H1 (cell line): ENCODE results near the gene NTN5. TPM values are rescaled to one million over a fixed set of nuclear protein-coding genes. Genes with fewer than 3 reads are reported as not detected.

Source experiments
- ATF3 ChIP-seq: IDR thresholded peaks from 2 replicates; pipeline ENCODE4 v1.6.1; 2011; ENCODE audit warnings: low read depth, mild to moderate bottlenecking, low read length; ENCODE audit not compliant: insufficient read depth
- BACH1 ChIP-seq: IDR thresholded peaks from 2 replicates; pipeline ENCODE4 v1.6.1; 2012; ENCODE audit warnings: low read length, improper control_type of control experiment
- BCL11A ChIP-seq, 2 experiments: IDR thresholded peaks; one replicate each; pipeline ENCODE4 v1.6.1; 2011; ENCODE audit warnings: low read depth in 2 of 2, low read length in 2 of 2, mild to moderate bottlenecking in 2 of 2
- BRCA1 ChIP-seq: IDR thresholded peaks from 2 replicates; pipeline ENCODE4 v1.6.1; 2012; ENCODE audit warnings: low read depth, low read length, improper control_type of control experiment
- CHD1 ChIP-seq: IDR thresholded peaks from 2 replicates; pipeline ENCODE4 v1.6.1; 2012; ENCODE audit warnings: low read depth, low read length, improper control_type of control experiment
- CREB1 ChIP-seq: IDR thresholded peaks from 2 replicates; pipeline ENCODE4 v1.6.1; 2012; ENCODE audit warnings: inconsistent platforms
- E2F6 ChIP-seq: IDR thresholded peaks from 2 replicates; pipeline ENCODE4 v1.6.1; 2012; ENCODE audit warnings: inconsistent platforms
- GTF2F1 ChIP-seq: IDR thresholded peaks from 2 replicates; pipeline ENCODE4 v1.6.1; 2012; ENCODE audit warnings: low read depth, low read length, improper control_type of control experiment, borderline replicate concordance
- HDAC2 ChIP-seq, 2 experiments: fragments of 300-600 bp in 1 of 2; sonication (generic) in 1 of 2; IDR thresholded peaks; 2 replicates each; pipeline ENCODE4 v1.6.1; 2011 to 2012; ENCODE audit warnings: low read depth in 2 of 2, low read length in 2 of 2, mild to moderate bottlenecking in 2 of 2, moderate library complexity in 2 of 2, borderline replicate concordance in 1 of 2, inconsistent platforms in 1 of 2
- JUN ChIP-seq: IDR thresholded peaks from 2 replicates; pipeline ENCODE4 v1.6.1; 2011; ENCODE audit warnings: low read depth, mild to moderate bottlenecking, improper control_type of control experiment, low read length
- KDM4A ChIP-seq: IDR thresholded peaks from one replicate; pipeline ENCODE4 v1.7.1; 2012; ENCODE audit warnings: low read depth, mild to moderate bottlenecking, moderate library complexity, low read length, inconsistent platforms; ENCODE audit not compliant: severe bottlenecking
- KDM5A ChIP-seq: fragments of 200-600 bp; IDR thresholded peaks from 2 replicates; pipeline ENCODE4 v1.7.1; 2012; ENCODE audit warnings: mild to moderate bottlenecking, low read length, inconsistent platforms, mixed read lengths
- MAX ChIP-seq: IDR thresholded peaks from 2 replicates; pipeline ENCODE4 v1.6.1; 2012; ENCODE audit warnings: inconsistent platforms
- NANOG ChIP-seq: IDR thresholded peaks from 2 replicates; pipeline ENCODE4 v1.6.1; 2011; ENCODE audit warnings: low read length, low read depth, mild to moderate bottlenecking, inconsistent platforms; ENCODE audit not compliant: insufficient read depth, poor library complexity, severe bottlenecking
- NRF1 ChIP-seq: IDR thresholded peaks from 2 replicates; pipeline ENCODE4 v1.6.1; 2011; ENCODE audit warnings: mild to moderate bottlenecking, low read depth, low read length, improper control_type of control experiment
- POLR2AphosphoS5 ChIP-seq: IDR thresholded peaks from 2 replicates; pipeline ENCODE4 v1.6.1; 2011; ENCODE audit warnings: low read depth, low read length
- SIRT6 ChIP-seq: IDR thresholded peaks from one replicate; pipeline ENCODE4 v1.7.1; 2012; ENCODE audit warnings: low read length, inconsistent platforms
- SUZ12 ChIP-seq: fragments of 200-600 bp; sonication (generic); IDR thresholded peaks from 2 replicates; pipeline ENCODE4 v1.6.1; 2012; ENCODE audit warnings: mild to moderate bottlenecking, inconsistent platforms, low read length, moderate library complexity, mixed read lengths
- TBP ChIP-seq: IDR thresholded peaks from 2 replicates; pipeline ENCODE4 v1.6.1; 2011; ENCODE audit warnings: low read depth, low read length, improper control_type of control experiment
- TCF12 ChIP-seq: IDR thresholded peaks from 2 replicates; pipeline ENCODE4 v1.6.1; 2011; ENCODE audit warnings: low read depth, mild to moderate bottlenecking, low read length
- USF2 ChIP-seq: IDR thresholded peaks from 2 replicates; pipeline ENCODE4 v1.6.1; 2011; ENCODE audit warnings: low read length, improper control_type of control experiment
- YY1 ChIP-seq: IDR thresholded peaks from 2 replicates; pipeline ENCODE4 v1.6.1; 2011; ENCODE audit warnings: low read depth, mild to moderate bottlenecking, low read length
- polyA plus RNA-seq, 7 experiments: library from polyadenylated mRNA; depleted of rRNA in 3 of 7; stranded (reverse) in 5 of 7; unstranded in 2 of 7; fragments of >200 nt in 5 of 7; fragments of 200-250 nt in 2 of 7; gene quantifications; 1 replicate in 5 of 7; 2 replicates in 1 of 7; 4 replicates in 1 of 7; pipeline versions ENCODE4 v1.2.1 to v1.2.3, GENCODE V29; 2011 to 2013; ENCODE audit warnings: missing spikeins in 2 of 7, mixed read lengths in 2 of 7
- total RNA-seq: library from RNA; stranded (reverse); fragmentation: NEBNext Ultra II Directional; extraction: Animal tissue kit (Norgen Biotek cat#: 25700); gene quantifications from 2 replicates; pipeline ENCODE4 v1.2.1, GENCODE V29; 2021

The NTN5 gene
- total and polyA plus RNA-seq, 2 of the 8 experiments (the other 6 are each of a cell fraction or from before 2014, with no cell fraction given): 0.47 to 0.85 TPM

GRCh38 chr19:48646001-48646721 is 26.7 kb downstream of the NTN5 start, which contains the start of gene CA11 (continued):
- no peak for TF ChIP-seq SUZ12
- TF ChIP-seq HDAC2 (IDR thresholded peaks at IDR 0.05; ENCODE audit: borderline replicate concordance in 1 of 2, low read depth in 2 of 2, low read length in 2 of 2): peak; percentile 44 to 53; a peak in 1 of 4 replicates
- no peak; the same call in 1 of the 2 replicates for TF ChIP-seq CREB1
- TF ChIP-seq YY1: no peak
- no peak for TF ChIP-seq NANOG
- no peak for TF ChIP-seq BACH1
- no peak for TF ChIP-seq JUN
- TF ChIP-seq KDM4A: peak; percentile 27
- TF ChIP-seq BCL11A (IDR thresholded peaks at IDR 0.05; ENCODE audit: low read depth in 2 of 2, low read length in 2 of 2): no peak
- no peak for TF ChIP-seq E2F6
- TF ChIP-seq SIRT6: no peak
- no peak for TF ChIP-seq BRCA1
- TF ChIP-seq ATF3: no peak
- TF ChIP-seq TBP: 0 out of 2 replicates have a peak, but pooled peaks have one; percentile 7
- no peak for TF ChIP-seq USF2
- no peak for TF ChIP-seq NRF1
- no peak for TF ChIP-seq KDM5A
- no peak; the same call in 1 of the 2 replicates for TF ChIP-seq MAX
- TF ChIP-seq CHD1: no peak
- TF ChIP-seq TCF12: no peak
- no peak; the same call in 1 of the 2 replicates for TF ChIP-seq POLR2AphosphoS5
- no peak for TF ChIP-seq GTF2F1
